ENCODE measurements around the gene SPSB2. TPM values are rescaled to one million over a fixed set of nuclear protein-coding genes. Genes with fewer than 3 reads are reported as not detected.
"Not testable (repeated sequence)": the region's sequence is repeated elsewhere in the genome, so short reads cannot be mapped to it uniquely, and the experiment has no call there.

SPSB2 gene
- total and polyA plus RNA-seq, 3 donors from 2014 or later, result 11.6 to 22.0 (median 21.3) TPM

DNA sequence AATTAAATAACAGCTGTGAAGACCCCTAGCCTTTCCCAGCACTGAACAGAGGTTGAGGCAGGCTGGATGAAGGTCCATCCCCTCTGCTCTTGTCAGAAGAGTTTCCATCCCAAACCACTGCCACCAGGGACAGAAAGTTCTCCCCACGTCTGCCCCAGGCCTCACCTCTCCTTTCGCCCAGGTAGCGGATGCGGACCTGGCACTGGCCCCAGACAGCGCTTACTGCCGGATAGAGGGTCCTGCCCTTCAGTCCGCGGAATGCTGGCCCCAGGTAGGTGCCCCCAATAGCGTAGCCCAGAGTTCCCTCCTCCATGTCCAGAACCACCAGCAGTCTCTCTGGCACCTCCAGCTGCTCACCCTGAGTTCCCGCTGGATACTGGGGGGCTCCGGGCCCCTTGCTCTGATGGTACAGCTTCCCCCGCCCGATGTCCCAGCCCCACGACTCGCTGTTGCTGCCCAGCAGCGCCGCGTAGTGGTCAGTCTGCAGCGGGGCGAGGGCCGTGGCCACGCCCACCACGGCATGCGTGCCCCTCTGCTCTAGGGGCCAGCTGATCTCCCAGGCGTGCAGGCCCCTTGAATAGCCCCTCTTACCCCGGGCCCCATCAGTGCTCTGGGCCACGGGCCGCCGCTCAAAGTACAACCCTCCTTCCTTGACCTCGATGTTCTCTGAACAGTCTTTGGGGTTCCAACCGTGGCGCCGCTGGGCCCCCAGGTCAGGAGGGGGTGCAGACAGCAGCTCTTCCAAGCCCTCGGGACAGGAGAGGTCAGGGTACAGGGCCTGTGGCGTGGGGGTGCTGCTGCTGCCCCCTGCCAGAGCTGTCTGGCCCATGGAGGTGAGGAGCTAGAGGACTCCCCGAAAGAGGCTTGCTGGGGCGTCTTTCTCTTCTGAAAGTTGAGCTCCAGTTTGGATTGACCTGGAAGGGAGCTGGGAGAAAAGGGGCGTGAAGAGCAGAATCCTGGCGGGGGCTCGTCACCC is 742 bp downstream of the SPSB2 start:
- Histone ChIP-seq H3K27me3 (no peaks in the 10 kb centered on the region), H3K36me3 (ENCODE audit: low read depth, missing control alignments) (no peaks in the 10 kb centered on the region), H3K4me3 (peak overlapping the region; percentile 77 to 86), H3K4me1 (peaks cover 34% of the 10 kb centered on the region), H3K9me3 (no peaks in the 10 kb centered on the region), H3K27ac (peak overlapping the region; percentile 42 to 81)
- DNase-seq, result peak; percentile 87
- WGBS, 2 donors, result 0 to 1% methylated on average over 12 to 40 of the region's 40 CpGs
- TF ChIP-seq, protein P1, sequence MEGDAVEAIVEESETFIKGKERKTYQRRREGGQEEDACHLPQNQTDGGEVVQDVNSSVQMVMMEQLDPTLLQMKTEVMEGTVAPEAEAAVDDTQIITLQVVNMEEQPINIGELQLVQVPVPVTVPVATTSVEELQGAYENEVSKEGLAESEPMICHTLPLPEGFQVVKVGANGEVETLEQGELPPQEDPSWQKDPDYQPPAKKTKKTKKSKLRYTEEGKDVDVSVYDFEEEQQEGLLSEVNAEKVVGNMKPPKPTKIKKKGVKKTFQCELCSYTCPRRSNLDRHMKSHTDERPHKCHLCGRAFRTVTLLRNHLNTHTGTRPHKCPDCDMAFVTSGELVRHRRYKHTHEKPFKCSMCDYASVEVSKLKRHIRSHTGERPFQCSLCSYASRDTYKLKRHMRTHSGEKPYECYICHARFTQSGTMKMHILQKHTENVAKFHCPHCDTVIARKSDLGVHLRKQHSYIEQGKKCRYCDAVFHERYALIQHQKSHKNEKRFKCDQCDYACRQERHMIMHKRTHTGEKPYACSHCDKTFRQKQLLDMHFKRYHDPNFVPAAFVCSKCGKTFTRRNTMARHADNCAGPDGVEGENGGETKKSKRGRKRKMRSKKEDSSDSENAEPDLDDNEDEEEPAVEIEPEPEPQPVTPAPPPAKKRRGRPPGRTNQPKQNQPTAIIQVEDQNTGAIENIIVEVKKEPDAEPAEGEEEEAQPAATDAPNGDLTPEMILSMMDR (IDR thresholded peaks at IDR 0.05), result peak; percentile 81 to 91 (median 89)
- TF ChIP-seq POLR2A (IDR thresholded peaks at IDR 0.05), result no peak
- intact Hi-C loops (cut with DNase I; ENCODE audit: low total_unique reads), result no loop called here

DNA sequence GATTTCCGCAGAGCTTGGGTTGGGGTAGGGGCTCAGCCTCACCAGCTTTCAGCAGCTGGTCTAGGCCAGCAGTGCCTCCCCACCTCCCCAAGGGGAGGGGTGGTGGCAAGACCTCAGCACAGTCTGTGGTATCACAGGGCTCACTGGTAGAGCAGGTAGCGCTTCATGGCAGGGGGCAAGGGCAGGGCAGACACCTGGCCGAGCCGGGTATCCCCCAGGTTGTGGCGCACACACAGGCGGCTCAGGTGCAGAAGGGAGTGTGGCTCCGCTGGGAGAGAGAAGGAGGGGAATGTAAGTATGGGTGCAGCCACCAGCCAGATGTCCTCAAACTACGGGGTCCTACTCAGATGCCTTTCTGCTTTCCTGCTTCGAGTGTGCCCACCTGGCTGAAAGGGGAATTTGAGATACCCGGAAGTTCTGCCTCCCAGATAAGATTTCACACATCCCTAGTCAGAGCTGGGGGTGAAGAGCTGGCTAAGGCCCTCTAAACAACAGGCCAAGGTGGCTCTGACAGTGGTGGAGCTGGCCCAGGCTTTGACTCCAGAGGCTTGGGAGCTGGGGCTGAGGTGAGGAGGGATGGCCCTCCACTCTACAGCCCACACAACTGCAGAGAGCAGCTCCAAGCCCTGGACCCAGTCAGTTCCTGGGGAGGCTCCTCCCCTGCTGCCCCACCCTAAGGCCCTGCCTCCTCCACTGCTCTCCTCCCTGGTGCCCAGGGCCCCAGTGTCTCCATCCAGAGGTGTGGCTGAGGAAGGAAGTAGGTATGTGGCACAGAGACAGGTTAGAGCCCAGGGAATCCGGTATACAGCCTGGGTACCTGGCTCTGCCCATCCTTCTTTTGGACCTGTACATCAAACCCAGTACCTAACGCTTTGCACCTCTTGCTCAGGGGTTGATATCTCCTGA is 1.8 kb downstream of the SPSB2 start:
- intact Hi-C loops (cut with DNase I; ENCODE audit: low total_unique reads), result no loop called here

DNA sequence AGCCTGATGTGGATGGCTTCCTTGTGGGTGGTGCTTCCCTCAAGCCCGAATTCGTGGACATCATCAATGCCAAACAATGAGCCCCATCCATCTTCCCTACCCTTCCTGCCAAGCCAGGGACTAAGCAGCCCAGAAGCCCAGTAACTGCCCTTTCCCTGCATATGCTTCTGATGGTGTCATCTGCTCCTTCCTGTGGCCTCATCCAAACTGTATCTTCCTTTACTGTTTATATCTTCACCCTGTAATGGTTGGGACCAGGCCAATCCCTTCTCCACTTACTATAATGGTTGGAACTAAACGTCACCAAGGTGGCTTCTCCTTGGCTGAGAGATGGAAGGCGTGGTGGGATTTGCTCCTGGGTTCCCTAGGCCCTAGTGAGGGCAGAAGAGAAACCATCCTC is 2.8 kb downstream of the SPSB2 start:
- H3K36me3 ChIP-seq (ENCODE audit: low read depth, missing control alignments); H3K4me3 ChIP-seq; H3K9me3 ChIP-seq; DNase-seq; H3K27ac ChIP-seq; intact Hi-C loops (cut with DNase I; ENCODE audit: low total_unique reads); H3K27me3 ChIP-seq: not testable (repeated sequence)
- H3K4me1 ChIP-seq, result peaks cover 40% of the 10 kb centered on the region
- 56 to 92% methylated on average over 4 of the region's 4 CpGs for WGBS, 2 donors

More for the DNA sequence above, 1.8 kb downstream of the SPSB2 start:
- whole genome bisulfite sequencing, 2 donors, result 72 to 75% methylated on average over 10 to 12 of the region's 12 CpGs
- no peak for TF ChIP-seq POLR2A (IDR thresholded peaks at IDR 0.05)
- TF ChIP-seq, protein P1 (IDR thresholded peaks at IDR 0.05), result no peak
- Histone ChIP-seq H3K27ac (peak overlapping the region in 1 of 2 donors; percentile 81), H3K9me3 (no peaks in the 10 kb centered on the region), H3K4me3 (peak overlapping the region; percentile 77 to 86), H3K27me3 (no peaks in the 10 kb centered on the region), H3K4me1 (peaks cover 40% of the 10 kb centered on the region), H3K36me3 (ENCODE audit: low read depth, missing control alignments) (no peaks in the 10 kb centered on the region)
- DNase-seq, result no peak

DNA sequence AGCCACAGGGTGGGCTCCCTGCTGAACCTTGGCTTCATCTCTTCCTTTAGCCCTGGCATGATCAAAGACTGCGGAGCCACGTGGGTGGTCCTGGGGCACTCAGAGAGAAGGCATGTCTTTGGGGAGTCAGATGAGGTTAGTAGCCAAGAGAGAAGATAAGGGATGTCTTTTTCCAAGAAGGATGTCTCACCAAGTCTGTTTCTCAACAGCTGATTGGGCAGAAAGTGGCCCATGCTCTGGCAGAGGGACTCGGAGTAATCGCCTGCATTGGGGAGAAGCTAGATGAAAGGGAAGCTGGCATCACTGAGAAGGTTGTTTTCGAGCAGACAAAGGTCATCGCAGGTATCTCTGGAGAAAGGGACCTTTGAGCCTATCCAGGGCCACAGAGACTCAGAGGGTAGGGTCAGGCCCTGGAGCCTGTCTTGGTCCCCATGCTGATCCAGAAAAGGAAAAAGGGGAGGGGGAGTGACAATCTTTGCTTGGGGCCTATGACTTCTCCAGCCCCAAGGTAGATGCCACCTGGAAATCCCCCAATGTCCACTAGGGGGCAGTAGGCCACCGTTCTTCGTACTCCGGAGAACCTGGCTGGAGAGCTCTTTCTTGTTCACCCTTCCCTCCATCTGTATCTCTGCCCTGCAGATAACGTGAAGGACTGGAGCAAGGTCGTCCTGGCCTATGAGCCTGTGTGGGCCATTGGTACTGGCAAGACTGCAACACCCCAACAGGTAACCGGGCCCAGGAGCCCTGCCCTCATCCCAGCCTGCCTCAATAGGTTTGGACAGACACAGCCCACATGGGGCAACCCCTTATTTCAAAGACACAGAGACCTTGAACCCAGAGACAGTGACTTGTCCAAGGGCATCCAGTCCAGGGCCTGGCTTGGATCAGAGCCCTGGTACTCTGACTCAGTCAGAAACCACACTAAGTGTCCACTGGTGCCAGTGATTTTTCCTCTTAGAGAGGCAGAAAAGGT is 3.8 kb downstream of the SPSB2 start:
- Histone ChIP-seq H3K4me1 (peaks cover 40% of the 10 kb centered on the region), H3K4me3 (peak overlapping the region in 1 of 2 donors; percentile 90)
- TF ChIP-seq POLR2A (IDR thresholded peaks at IDR 0.05), result no peak
- TF ChIP-seq, protein P1 (IDR thresholded peaks at IDR 0.05), result peak; percentile 81 to 96 (median 87)

More for the DNA sequence above, 3.8 kb downstream of the SPSB2 start:
- no peaks in the 10 kb centered on the region for H3K36me3 ChIP-seq (ENCODE audit: low read depth, missing control alignments)
- 36 to 37% methylated on average over 9 to 12 of the region's 12 CpGs for WGBS, 2 donors
- H3K27me3 ChIP-seq, result no peaks in the 10 kb centered on the region
- H3K27ac ChIP-seq, result peak overlapping the region; percentile 90 to 95
- intact Hi-C loops (cut with DNase I; ENCODE audit: low total_unique reads), result no loop called here
- DNase-seq, result peak; percentile 83
- no peaks in the 10 kb centered on the region for H3K9me3 ChIP-seq
